Left ventricle myocardium inferior (tissue), 1 donor: ENCODE measurements around the gene IL25. TPM values are rescaled to one million over a fixed set of nuclear protein-coding genes. Genes with fewer than 3 reads are reported as not detected.
A peak's percentile ranks its signal among the peaks of the same experiment; 100 is the strongest.

Experiments
- DNase-seq: peaks from one replicate; pipeline ENCODE4 v3.0.0-alpha.2; 2020
- H3K27ac ChIP-seq: fragments of 200-600 bp; replicated peaks from 2 replicates; pipeline ENCODE4 v1.8.0; 2021
- H3K27me3 ChIP-seq: fragments of 200-600 bp; 2 replicates; pipeline ENCODE4 v1.8.0; 2021; ENCODE audit warnings: low read depth
- H3K36me3 ChIP-seq: fragments of 200-600 bp; 2 replicates; pipeline ENCODE4 v1.8.0; 2021
- H3K4me1 ChIP-seq: fragments of 200-600 bp; 2 replicates; pipeline ENCODE4 v1.8.0; 2021
- H3K4me3 ChIP-seq: fragments of 200-600 bp; 2 replicates; pipeline ENCODE4 v1.8.0; 2021; ENCODE audit warnings: mild to moderate bottlenecking, moderate library complexity
- H3K9me3 ChIP-seq: fragments of 200-600 bp; replicated peaks from 2 replicates; pipeline ENCODE4 v1.8.0; 2021
- CTCF ChIP-seq: fragments of 200-600 bp; IDR thresholded peaks from 2 replicates; pipeline ENCODE4 v1.8.0; 2021; ENCODE audit warnings: antibody characterized with exemption, mild to moderate bottlenecking, borderline replicate concordance
- intact Hi-C: fragments of 100-400 bp; cut with micrococcal nuclease; formaldehyde crosslinking; loops from one replicate; pipeline ENCODE4 v1.11.0; 2022
- total RNA-seq: library from RNA; stranded (reverse); fragmentation: NEBNext Ultra II Directional; extraction: Animal tissue kit (Norgen Biotek cat#: 25700); gene quantifications from one replicate; pipeline ENCODE4 v1.2.1, GENCODE V29; 2021
- donor health status: DM: no; HTN: yes; CAD: no; lungs with severe emphysema.

Gene IL25
- total RNA-seq, 1 donor from 2014 or later, result not detected

- Histone ChIP-seq H3K36me3 (peaks cover 32% of the 10 kb centered on the region), H3K9me3 (no peaks in the 10 kb centered on the region), H3K4me1 (peaks cover 6% of the 10 kb centered on the region), H3K4me3 (no peak overlapping the region), H3K27me3 (no peaks in the 10 kb centered on the region), H3K27ac (peak overlapping the region; percentile 91)
- no peak for DNase-seq
- no peak for TF ChIP-seq CTCF
- intact Hi-C loops, result no loop called here
These were observed 39.2 kb downstream of the IL25 start for GRCh38 chr14:23411563-23412525.

GRCh38 chr14:23413681-23414080, 41.1 kb downstream of the IL25 start:
- Histone ChIP-seq H3K27me3 (no peaks in the 10 kb centered on the region), H3K36me3 (peaks cover 47% of the 10 kb centered on the region), H3K4me3 (no peak overlapping the region), H3K4me1 (peaks cover 6% of the 10 kb centered on the region), H3K27ac (peak overlapping the region; percentile 91), H3K9me3 (no peaks in the 10 kb centered on the region)
- intact Hi-C loops, result no loop called here
- no peak for DNase-seq
- TF ChIP-seq CTCF, result no peak

GRCh38 chr14:23414254-23414653, 41.6 kb downstream of the IL25 start:
- Histone ChIP-seq H3K27me3 (no peaks in the 10 kb centered on the region), H3K4me3 (no peak overlapping the region), H3K36me3 (peaks cover 52% of the 10 kb centered on the region), H3K4me1 (peaks cover 1% of the 10 kb centered on the region), H3K27ac (peak overlapping the region; percentile 91), H3K9me3 (no peaks in the 10 kb centered on the region)
- TF ChIP-seq CTCF, result no peak
- DNase-seq, result no peak
- intact Hi-C loops, result no loop called here

GRCh38 chr14:23414906-23415820, 42.6 kb downstream of the IL25 start:
- Histone ChIP-seq H3K27ac (peak overlapping the region; percentile 91), H3K9me3 (no peaks in the 10 kb centered on the region)

More at GRCh38 chr14:23414906-23415820, 42.6 kb downstream of the IL25 start:
- Histone ChIP-seq H3K4me1 (no peaks in the 10 kb centered on the region), H3K4me3 (peak overlapping the region; percentile 4), H3K27me3 (no peaks in the 10 kb centered on the region), H3K36me3 (peaks cover 56% of the 10 kb centered on the region)
- no peak for TF ChIP-seq CTCF
- intact Hi-C loops, result no loop called here
- DNase-seq, result no peak
